ENCODE data around the gene TFDP1. TPM values are rescaled to one million over a fixed set of nuclear protein-coding genes. Genes with fewer than 3 reads are reported as not detected.

TFDP1 gene
- total RNA-seq, 4 donors from 2014 or later = 30.7 to 42.2 (median 32.1) TPM

Other genes with a start within 250 kb of the TFDP1 start
- 10 to 100 TPM in 2 of 4 donors, 1 to 10 TPM in 2; 6.4 to 11.7 (median 8.7) TPM for gene GRTP1, start 220.6 kb upstream of the TFDP1 start, total RNA-seq
- gene ADPRHL1, start 131.3 kb upstream of the TFDP1 start, total RNA-seq = 10 to 100 TPM in 2 of 4 donors, 1 to 10 TPM in 2; 6.9 to 26.2 (median 11.0) TPM
- gene DCUN1D2, start 94.0 kb upstream of the TFDP1 start, total RNA-seq = 10 to 100 TPM; 13.6 to 32.5 (median 24.5) TPM
- gene ATP4B, start 73.4 kb downstream of the TFDP1 start, total RNA-seq = not detected
- under 1 TPM in 1 of 4 donors, not detected in 3; under 0.01 TPM for gene GRK1, start 82.5 kb downstream of the TFDP1 start, total RNA-seq
- gene TMEM255B, start 174.5 kb downstream of the TFDP1 start, total RNA-seq = 10 to 100 TPM in 3 of 4 donors, 1 to 10 TPM in 1; 4.1 to 12.3 (median 10.7) TPM